HTR-8/SVneo (cell line): ENCODE measurements around the gene CAMTA1.

Experiments used
- DNase-seq: peaks from one replicate; pipeline ENCODE4 v3.0.0; 2011; ENCODE audit warnings: low spot score, mixed read lengths; ENCODE audit not compliant: insufficient read length
- FAIRE-seq: peaks from 2 replicates; lab custom pipeline; 2011; peaks lifted over from hg19 to GRCh38; lab: Jason Lieb, UNC

The CAMTA1 gene

DNA sequence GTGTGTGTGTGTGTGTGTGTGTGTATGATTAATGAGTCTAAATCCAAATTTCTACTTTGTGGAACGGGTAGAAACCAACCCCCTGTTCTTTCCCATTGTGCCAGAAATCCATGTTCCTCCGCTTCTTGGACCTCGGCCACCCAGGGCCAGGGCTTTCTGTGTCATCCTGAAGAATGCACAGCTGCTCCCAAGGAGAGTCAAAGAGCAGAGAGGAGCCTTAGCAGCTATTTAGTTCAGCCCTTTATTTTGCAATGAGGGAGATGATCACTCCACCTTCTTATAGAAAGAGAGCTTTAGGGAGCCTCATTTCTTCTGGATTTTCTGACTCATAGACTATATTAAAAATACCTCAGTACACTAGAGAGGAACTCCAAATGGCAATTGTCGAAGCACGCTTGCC is 496.6 kb downstream of the CAMTA1 start:
- no peak for FAIRE-seq

DNA sequence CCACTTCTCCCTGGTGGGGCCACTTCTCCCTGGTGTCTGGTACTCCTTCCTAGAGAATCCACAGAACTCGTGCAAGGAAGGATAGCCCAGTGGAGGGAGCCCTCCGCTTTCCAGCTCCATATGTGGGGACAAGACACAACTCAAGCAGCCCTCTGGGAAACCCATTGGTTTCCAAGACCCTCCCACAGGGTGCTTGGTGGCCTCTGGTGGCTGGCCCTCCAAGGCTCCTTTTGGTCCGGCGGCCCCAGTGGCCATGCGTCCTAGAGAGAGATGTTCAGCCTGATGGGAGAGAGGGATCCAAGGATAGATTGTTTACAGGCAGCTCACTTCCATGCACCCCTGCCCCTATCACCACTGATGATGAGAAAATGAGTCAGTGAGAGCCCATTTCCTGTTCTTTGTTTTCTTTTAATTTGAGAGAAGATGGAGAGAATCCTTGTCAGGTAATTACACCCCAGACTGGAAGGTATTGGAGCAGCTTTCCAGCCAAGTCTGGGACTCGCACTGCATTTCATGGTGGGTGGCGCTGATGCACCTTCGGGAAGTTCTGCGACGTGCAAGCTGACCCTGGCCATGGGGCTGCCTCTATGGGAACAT is 499.7 kb downstream of the CAMTA1 start:
- DNase-seq (no peak), FAIRE-seq (no peak)

More for the DNA sequence above, 496.6 kb downstream of the CAMTA1 start:
- DNase-seq, result no peak

GRCh38 chr1:7285856-7286454 is 500.7 kb downstream of the CAMTA1 start:
- DNase-seq (no peak), FAIRE-seq (no peak)

DNA sequence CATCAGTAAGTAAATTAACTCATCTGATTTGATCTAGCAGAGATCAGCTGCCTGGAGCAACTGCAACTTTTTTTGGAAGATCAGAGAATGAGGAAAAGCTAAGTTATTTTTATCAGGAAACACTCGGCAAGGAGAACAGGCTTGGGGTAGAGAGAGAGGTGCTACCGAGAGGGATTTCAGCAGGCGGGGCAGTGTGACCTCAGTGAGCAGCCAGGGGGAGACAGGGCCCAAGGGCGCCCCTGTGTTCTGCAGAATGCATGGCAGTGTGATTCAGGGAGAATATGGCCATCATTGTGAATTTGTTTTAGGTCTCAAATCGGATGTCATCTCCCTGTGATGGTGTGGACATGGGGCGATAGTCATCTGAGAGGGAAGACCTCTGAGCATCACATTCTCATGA is 501.8 kb downstream of the CAMTA1 start:
- FAIRE-seq (no peak), DNase-seq (no peak)

DNA sequence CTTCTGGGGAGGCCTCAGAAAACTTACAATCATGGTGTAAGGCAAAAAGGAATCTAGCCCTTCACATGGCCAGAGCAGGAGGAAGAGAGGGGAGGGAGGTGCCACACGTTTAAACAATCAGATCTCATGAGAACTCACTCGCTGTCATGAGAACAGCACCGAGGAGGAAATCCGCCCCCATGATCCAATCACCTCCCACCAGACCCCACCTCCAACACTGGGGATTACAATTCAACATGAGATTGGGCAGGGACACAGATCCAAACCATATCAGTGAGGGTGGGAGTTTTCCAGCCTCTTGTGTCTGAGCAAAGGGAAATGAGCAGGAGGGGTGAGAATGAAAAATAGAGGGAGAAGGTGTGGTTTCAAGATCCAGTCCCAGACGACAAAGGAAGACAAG is 503.7 kb downstream of the CAMTA1 start:
- DNase-seq (no peak), FAIRE-seq (no peak)

DNA sequence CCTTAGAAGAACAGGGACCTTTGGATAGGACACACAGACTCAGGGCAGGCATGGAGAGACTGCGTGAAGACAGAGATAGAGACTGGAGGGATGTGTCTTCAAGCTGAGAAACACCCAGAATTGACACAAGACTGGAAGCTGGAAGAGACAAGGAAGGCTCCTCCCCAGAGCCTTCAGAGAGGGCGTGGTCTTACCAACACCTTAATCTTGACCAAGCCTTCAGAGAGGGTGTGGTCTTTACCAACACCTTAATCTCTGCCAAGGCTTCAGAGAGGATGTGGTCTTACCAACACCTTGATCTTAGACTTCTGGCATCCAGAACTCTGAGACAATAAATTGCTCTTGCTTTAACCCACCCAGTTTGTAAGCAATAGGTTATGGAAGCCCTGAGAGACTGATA is 504.4 kb downstream of the CAMTA1 start:
- DNase-seq (no peak), FAIRE-seq (no peak)

- DNase-seq, result no peak
- peak; percentile 69 for FAIRE-seq
Observed at GRCh38 chr1:7290971-7291970, 506.0 kb downstream of the CAMTA1 start.

- DNase-seq (no peak), FAIRE-seq (no peak)
Observed at GRCh38 chr1:7292036-7292681, 506.9 kb downstream of the CAMTA1 start.

- DNase-seq, result no peak
- FAIRE-seq, result no peak
Observed at GRCh38 chr1:7292714-7293419, 507.6 kb downstream of the CAMTA1 start.

DNA sequence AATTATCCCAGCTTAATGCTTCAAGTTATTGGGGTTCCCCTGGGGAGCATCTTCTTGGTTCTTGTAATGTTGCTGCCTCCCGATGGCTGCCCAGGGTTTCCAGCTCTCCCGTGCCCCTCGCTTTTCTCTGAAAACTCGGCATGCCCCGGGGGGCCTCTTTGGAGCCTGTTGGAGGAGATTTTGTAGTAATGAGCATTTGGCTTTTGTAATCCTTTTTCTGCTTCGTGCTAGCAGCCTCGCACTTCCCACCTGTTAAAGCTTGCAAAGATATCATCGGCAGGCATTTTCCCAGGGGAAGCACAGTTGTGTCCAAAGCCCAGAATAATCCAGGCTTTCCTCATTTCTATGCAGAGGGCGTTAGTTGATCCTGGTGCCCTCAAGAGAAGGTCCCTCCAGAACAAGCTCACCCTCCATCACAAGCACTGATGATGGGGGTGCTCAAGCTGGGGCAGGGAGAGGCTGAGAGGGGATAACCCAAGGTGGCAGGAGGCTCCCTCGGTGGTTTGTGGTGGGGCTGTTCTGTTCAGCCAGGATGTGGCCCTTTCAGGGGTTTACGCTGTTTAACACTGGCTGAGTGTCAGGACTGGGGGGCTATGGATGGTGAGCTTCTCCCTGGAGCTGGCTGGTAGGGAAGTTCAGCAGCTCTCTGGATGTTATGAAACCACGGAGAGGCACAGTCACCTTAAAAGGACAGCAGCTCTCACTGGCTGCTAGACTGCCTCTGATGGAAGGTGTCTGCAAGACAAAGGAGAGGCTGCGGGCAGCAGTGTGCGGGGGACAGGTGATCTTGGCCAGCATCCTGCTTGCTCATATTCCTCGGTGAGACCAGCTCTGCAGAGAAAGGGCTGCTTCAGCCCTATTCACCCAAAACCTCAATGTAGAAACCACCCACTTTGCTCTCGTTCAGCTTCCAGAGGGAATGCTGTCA is 508.7 kb downstream of the CAMTA1 start:
- no peak for DNase-seq
- FAIRE-seq, result no peak

- no peak for DNase-seq
- no peak for FAIRE-seq
Observed at GRCh38 chr1:7294636-7295035, 509.4 kb downstream of the CAMTA1 start.

DNA sequence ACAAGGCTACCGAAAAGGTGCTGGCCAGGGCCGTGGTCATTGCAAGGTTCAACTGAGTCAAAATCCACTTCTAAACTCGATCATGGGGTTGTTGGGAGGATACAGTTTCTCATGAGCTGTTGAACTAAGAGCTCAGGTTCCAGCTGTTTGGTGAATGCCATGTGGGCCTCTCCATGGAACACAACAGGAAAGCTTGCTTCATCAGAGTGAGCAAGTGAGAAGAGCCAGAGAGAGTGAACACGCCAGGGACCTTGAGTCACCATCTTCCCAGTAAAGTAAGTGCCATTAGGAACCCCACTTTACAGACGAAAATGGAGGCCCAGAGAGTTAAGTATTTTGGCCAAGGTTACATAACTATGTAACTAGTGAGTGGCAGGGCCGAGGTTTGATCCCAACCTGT is 510.7 kb downstream of the CAMTA1 start:
- FAIRE-seq, result no peak
- no peak for DNase-seq

DNA sequence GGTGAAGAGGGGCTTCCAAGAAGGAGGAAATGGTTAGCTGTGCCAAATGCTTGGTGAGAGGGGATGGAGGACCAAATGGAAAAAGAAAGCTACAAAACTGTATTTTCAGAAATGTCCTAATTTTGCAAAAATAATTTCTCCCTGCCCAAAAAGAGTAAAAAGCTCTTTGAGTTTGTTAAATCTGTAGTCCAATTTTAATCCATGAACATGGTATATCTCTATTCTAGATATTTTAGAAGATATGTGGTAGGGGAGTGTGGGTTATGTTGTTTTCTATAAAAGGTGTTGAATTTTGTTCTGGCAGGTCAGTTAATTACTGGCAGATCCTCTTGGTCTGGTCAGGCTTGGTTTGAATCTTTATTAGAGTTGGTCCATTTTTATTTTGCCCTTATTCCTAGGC is 511.7 kb downstream of the CAMTA1 start:
- DNase-seq, result no peak
- no peak for FAIRE-seq

DNA sequence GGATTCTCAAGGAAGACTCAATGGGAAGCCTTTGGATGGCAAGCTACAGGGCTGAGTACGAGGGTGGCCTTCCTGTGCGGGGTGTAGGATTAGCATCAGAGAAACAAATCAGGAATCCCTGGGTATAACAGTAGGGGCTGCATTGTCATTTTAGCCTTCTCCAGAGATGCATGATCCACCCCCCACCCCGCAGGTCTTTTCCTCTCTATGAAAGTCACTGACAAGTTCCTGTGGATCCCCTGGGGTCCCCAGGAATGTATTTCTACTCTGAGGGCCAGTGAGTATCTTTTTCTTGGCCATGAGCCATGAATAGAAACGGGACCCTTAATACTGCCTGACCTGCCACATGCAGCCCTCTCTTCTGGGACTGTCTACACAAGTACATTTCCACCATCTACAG is 512.9 kb downstream of the CAMTA1 start:
- no peak for FAIRE-seq

GRCh38 chr1:7298749-7299151 is 513.5 kb downstream of the CAMTA1 start:
- FAIRE-seq (no peak), DNase-seq (no peak)

More for the DNA sequence above, 512.9 kb downstream of the CAMTA1 start:
- no peak for DNase-seq

- peak; percentile 75 for DNase-seq
- FAIRE-seq, result peak; percentile 77
Observed at GRCh38 chr1:7299329-7299799, 514.1 kb downstream of the CAMTA1 start.

GRCh38 chr1:7299994-7300393 is 514.7 kb downstream of the CAMTA1 start:
- DNase-seq (peak; percentile 28), FAIRE-seq (peak; percentile 9)

GRCh38 chr1:7300893-7301663 is 515.8 kb downstream of the CAMTA1 start:
- FAIRE-seq (peak; percentile 16), DNase-seq (peak; percentile 68)
